Measurements from ENCODE around the gene CHAC2.

DNA sequence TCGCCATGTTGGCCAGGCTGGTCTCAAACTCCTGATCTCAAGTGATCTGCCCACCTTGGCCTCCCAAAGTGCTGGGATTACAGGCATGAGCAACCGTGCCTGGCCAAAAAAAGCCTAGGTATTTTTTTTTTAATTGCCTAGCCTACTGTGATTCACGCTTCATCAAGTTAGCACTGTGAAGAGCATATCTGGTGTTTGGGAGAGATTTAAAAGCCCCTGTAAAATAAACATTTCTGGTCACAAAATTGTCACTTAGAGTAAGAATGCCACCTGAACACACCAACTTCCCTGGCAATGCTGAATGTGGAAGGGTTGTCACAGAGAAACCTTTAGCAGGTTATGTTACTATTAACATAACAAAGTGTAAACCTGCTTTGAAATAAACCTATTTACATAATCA lies 39.7 kb upstream of the CHAC2 start:
- TF ChIP-seq POLR2AphosphoS5 (IDR thresholded peaks at IDR 0.05; ENCODE audit: low read depth, low read length) (no peak), SPI1 (IDR thresholded peaks at IDR 0.05; ENCODE audit: low read depth, low read length) (no peak), POLR2A (IDR thresholded peaks at IDR 0.05; ENCODE audit: low read depth, low read length) (no peak), TAF1 (IDR thresholded peaks at IDR 0.05; ENCODE audit: low read depth, low read length) (no peak)
